A204.1 (cell line): ENCODE measurements around the gene CCDC57.

Experiments used
- FAIRE-seq: peaks from 2 replicates; lab custom pipeline; 2012; peaks lifted over from hg19 to GRCh38; lab: Jason Lieb, UNC

Gene CCDC57

GRCh38 chr17:82079001-82079677, 133.5 kb downstream of the CCDC57 start:
- FAIRE-seq: no peak

DNA sequence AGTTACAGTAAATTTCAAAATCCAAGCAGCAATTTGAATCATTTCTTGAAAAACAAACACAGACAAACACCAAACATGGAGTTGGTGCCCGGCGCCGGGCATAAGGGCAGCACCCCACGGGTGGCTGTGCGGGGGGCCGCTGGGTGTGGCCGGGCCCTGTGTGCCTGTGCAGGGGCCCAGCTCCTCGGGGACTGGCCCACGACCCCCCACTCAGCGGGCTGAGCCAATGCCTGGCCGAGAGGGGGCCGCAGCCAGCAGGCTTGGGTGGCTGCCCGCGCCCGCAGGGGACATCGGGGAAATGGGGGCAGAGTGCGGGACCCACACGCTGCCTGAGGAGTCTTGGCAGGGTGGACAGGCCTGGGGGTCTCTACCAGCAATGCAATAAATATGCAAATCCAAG, 134.2 kb downstream of the CCDC57 start:
- FAIRE-seq: no peak

DNA sequence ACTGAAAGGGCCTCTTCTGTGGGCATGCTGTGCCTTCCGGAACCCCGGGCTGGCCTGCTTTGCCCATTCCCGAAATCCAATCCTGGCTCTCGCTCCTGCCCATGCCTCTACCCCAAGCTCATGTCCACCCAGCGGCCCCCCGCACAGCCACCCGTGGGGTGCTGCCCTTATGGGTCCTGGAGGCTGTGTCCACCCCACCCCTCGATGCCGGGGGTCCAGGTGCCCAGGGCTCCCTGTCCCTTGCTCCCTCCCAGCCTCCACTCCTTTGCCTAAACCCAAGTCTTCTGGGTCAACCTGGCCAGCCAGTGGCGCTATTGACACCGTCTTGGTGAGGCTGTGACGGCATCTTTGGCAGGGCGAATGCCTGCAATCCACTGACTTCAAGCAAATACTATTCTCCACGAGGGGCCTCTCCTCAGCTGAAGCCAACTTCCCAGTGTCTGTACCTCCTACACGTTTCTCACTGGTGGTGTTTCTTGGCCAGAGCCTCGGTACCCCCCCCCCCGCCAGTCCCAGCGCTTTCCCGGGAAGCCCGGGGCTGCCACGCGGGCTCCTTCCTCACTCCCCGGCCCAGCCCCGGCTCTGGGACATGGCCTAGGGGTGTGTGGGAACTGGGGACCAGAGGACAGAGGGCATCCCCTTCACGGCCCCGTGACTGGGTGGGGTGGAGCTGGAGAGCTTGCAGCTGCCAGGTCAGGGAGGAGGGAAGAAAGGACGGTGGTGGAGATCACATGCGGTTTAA, 134.9 kb downstream of the CCDC57 start:
- FAIRE-seq: no peak

GRCh38 chr17:82076785-82077591, 135.7 kb downstream of the CCDC57 start:
- FAIRE-seq: no peak

DNA sequence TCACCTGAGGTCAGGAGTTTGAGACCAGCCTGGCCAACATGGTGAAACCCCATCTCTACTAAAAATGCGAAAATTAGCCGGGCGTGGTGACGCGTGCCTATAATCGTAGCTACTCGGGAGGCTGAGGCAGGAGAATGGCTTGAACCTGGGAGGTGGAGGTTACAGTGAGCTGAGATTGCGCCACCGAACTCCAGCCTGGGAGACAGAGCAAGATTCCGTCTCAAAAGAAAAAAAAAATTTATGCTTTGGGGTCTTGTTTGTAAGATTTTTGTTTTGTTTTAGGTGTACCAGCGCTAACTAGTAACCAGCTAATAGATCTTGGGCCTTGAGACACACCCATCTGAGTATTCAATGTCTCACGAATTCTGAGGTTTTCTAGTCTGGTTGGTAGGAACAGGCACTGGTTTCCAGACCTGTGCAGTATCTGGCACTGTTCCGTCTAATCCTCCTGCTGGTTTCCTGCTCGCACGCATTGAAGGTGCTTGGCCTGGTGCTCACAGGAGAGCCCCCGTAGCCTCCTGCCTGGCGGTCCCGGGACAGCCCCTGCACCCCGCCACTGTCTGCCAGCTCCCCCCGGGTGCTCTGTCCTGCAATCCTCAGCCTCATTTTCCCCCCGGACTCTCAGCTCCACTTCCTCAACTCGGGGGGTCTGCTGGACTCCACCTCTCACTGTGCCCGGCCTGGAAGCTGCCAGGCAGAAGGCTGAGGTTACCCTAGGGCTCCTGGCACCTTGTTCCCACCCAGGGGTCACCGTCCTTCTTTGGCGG, 136.4 kb downstream of the CCDC57 start:
- no peak for FAIRE-seq

- no peak for FAIRE-seq
These were observed 139.2 kb downstream of the CCDC57 start for GRCh38 chr17:82073446-82073845.

- FAIRE-seq: no peak
These were observed 139.8 kb downstream of the CCDC57 start for GRCh38 chr17:82072827-82073226.

- FAIRE-seq: no peak
These were observed 142.0 kb downstream of the CCDC57 start for GRCh38 chr17:82070611-82071010.

DNA sequence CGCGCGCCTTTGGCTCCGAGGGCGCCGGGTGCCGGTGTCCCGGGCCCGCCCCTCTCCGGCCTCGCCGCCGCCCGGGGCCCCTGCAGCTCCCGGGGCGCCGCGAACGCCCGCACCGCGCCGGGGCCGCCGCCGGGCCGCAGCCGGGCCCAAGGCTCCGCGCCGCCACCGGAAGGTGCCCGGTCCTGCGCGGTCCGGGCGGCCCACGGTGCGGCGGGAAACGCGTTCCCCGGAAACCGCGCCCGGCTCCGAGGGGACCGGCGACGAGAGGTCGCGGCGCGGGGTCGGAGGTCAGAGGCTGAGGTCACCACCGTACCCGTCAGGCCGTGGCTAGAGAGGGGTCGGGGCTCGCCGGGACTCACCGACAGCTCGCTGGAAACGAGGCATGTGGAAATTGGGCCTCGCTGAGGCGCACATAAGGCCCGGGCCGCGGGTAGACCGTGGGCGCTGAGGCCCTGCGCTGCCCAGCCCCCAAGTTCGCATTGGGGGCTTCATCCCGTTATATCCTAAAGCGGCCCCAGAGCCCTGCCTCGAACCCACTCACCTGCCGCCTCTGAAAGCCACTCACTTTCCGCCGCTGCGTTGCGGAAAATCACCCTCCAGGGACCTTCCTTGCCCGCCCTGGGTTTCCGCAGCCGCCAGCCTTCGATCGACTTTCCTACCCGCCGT, 146.9 kb downstream of the CCDC57 start, which contains the start of gene DUS1L:
TSS of gene DUS1L (minus strand) at position 167 of the 666 bp plus-strand sequence. CDS start 745 bp downstream, outside the sequence.
- no peak for FAIRE-seq

DNA sequence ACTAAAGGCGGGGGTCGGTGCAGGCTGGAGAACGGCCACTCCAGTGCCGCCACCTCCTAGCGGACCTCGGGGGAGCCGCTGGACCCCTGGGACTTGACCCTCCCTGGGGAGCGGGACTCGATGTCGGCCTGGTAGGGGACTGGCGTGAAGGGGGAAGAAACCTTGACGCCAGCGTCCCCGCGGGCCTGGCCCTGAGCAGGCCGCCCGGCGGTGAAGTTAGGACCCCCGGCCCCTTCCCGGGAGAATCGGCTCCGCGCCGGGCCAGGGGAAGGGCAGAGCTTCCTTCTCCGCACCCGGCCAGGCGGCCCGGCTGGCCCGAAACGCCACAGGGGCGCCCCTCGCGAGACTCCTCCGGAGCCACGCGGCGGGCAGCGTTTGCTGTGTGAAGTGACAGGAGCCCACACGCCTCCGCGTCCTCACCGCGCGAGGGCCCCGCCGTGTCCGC, 147.4 kb downstream of the CCDC57 start:
- FAIRE-seq: no peak

- FAIRE-seq: no peak
These were observed 148.0 kb downstream of the CCDC57 start for GRCh38 chr17:82064433-82065192.

DNA sequence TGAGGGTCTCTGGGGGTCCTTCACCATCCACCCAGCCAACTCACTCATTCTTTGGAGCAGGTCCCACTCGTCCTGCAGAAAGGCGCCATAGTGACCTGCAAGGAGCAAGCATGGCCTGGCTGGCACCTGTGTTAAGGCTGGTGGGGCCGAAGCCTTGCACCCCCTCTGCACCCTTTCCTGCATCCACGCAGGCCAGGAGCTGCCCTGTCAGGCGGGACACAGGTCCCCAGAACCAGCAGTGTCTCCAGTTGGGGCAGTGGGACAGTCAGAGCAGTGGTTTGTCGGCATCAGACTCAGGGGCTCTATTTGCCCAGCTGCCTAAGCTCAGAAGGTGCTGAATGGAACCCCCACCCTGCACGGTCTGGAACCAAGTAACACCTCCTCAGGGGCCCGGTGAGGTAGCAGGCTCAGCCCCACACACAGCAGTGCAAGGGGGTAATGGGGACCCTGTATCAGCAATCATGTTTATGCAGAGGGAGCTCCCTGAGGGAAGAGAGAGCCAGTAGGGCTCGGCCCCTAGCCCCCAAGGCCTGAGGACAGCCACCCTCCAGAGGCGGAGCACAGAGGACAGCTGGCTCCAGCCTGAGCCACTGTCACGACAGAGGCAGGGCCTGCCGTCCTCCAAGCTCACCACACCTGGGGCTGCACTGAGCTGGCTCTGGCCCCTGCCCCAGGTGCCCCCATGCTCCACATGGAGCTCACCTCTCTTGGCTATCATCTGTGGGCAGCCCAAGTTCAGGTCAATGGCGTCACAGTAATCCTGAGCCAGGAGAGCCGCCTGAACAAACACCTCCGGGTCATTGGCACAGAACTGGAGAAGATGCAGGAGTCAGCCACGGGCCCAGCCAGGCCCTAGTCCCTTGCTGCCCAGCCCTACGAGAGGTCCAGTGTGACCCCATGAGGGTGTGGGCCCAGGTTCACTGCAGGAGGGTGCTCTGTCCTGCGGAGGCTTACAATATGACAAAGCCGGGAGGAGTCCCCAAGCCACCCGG, 148.9 kb downstream of the CCDC57 start:
- no peak for FAIRE-seq

- no peak for FAIRE-seq
These were observed 149.7 kb downstream of the CCDC57 start for GRCh38 chr17:82062984-82063368.

GRCh38 chr17:82062076-82062983, 150.3 kb downstream of the CCDC57 start:
- no peak for FAIRE-seq

DNA sequence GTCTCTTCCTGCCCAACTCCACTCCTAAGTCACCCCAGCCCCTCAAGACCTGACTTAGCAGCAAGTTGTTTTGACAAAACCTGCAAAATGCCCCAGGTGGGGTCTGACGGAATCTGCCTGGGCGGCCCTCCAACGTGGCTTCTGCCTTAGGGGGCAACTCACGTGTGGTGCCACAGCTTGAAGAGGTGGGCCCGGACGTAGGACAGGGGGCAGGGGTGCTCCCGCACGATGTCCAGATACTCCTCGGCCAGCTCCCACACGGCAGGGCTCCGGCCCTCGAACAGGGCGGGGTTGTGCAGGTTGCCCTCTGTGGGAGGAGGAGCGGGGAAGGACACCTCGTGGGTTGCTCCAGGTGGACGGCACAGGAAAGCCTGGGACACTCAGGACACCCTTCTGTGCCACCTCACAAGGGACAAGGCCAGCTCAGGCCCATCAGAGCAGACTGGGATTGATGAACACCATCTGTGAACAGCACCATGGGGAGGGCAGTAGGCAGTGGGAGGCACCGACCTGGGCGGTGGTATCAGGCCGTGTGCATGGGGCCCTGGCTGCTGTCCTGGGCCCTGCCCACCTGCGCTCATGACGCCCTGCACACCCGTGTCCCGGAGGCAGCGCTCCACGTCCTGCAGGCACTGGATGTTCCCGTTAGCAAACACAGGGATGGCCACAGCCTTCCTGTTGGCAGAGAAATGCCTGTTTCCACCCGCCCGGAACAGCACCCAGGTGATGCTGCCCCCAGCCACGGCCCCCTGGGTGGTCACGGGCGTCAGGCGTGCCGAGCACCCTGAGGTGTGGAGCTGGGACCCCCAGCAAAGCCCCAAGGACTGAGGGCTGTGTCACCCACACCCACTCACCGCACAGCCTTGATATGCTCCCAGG, 151.4 kb downstream of the CCDC57 start:
- FAIRE-seq: no peak

DNA sequence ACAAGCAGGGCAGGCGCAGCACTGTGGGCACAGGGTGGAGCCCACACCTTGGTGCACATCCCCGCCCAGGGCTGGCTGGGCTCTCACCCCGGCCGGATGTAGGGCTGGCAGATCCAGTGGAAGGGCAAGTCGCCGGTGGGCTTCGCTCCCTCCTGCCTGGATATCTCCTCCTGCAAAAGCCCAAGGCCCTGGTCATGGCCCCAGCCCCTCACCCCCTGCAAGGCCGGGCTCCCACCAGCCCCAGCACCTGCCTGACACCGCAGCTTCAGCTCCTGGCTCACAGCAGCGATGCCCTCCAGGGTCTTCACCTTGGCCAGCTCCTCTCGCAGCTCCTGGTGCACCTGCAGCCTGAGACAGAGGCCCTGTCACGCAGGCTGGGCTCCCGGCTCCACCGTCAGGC, 152.0 kb downstream of the CCDC57 start:
- FAIRE-seq: no peak

DNA sequence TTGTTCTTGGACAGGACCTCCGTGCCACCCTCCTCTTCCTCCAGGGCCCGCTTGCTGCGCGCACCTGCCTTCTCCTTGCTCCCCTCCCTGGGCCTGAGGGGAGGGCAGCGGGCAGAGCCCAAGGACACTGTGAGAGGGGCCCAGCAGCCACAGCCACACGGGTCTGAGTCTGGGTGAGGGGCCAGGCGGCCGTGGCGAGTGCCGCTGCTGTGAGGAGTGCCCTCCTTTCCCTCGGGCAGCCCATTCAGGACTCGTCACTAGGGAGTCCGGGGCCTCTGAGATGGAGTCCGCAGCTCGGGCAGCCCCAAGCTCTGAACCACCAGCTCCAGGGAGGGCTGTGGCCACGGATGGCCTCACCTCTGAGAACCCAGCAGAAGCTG, 152.7 kb downstream of the CCDC57 start:
- no peak for FAIRE-seq
